Common myeloid progenitor, CD34-positive (primary cell): ENCODE measurements around the gene CLSTN2.

ENCODE experiments used
- CTCF ChIA-PET: fragments of 350-600 bp; sonication (Branson Sonifier 250); formaldehyde crosslinking; loops from one replicate; lab custom pipeline; 2021; ENCODE audit warnings: antibody characterized with exemption; lab: Charles Lee
- POLR2A ChIA-PET: fragments of 350-600 bp; sonication (Branson Sonifier 250); formaldehyde crosslinking; loops from one replicate; lab custom pipeline; 2021; ENCODE audit warnings: antibody characterized with exemption; lab: Charles Lee
- DNase-seq, 3 donors: peaks; one replicate each; pipeline versions ENCODE4 v3.0.0 to v3.0.0-alpha.2; 2013
- H3K27ac ChIP-seq, 2 experiments: 1 replicate in 1 of 2; 2 replicates in 1 of 2; pipeline ENCODE4 v1.7.0; 2013; ENCODE audit warnings: inconsistent platforms in 2 of 2, low read length in 2 of 2, mild to moderate bottlenecking in 2 of 2, low read depth in 1 of 2, moderate library complexity in 1 of 2; ENCODE audit not compliant: severe bottlenecking in 2 of 2, insufficient read depth in 1 of 2, poor library complexity in 1 of 2
- H3K27me3 ChIP-seq, 5 experiments: replicated peaks in 2 of 5; 1 replicate in 3 of 5; 2 replicates in 2 of 5; pipeline versions ENCODE4 v1.6.1 to v1.7.0; 2013; ENCODE audit warnings: low read length in 4 of 5, mild to moderate bottlenecking in 2 of 5, moderate library complexity in 2 of 5, inconsistent platforms in 1 of 5; ENCODE audit not compliant: insufficient read depth in 5 of 5, control insufficient read depth in 4 of 5
- H3K36me3 ChIP-seq, 4 experiments: 1 replicate in 2 of 4; 2 replicates in 2 of 4; pipeline versions ENCODE4 v1.6.1 to v1.7.0; 2013; ENCODE audit warnings: low read length in 3 of 4, control low read depth in 1 of 4, mild to moderate bottlenecking in 1 of 4; ENCODE audit not compliant: control insufficient read depth in 4 of 4, insufficient read depth in 4 of 4
- H3K4me1 ChIP-seq, 4 experiments: 1 replicate in 3 of 4; 2 replicates in 1 of 4; pipeline versions ENCODE4 v1.6.1 to v1.7.1; 2013; ENCODE audit warnings: low read length in 3 of 4, mild to moderate bottlenecking in 3 of 4, control low read depth in 1 of 4, inconsistent platforms in 1 of 4, moderate library complexity in 1 of 4; ENCODE audit not compliant: control insufficient read depth in 4 of 4, insufficient read depth in 4 of 4; ENCODE audit errors: control extremely low read depth in 1 of 4
- H3K4me3 ChIP-seq, 7 experiments: 1 replicate in 4 of 7; 2 replicates in 3 of 7; pipeline versions ENCODE4 v1.5.1 to v1.7.0; 2013; ENCODE audit warnings: mild to moderate bottlenecking in 7 of 7, low read length in 6 of 7, moderate library complexity in 6 of 7, inconsistent platforms in 2 of 7, low read depth in 2 of 7, control low read depth in 1 of 7; ENCODE audit not compliant: insufficient read depth in 4 of 7, control insufficient read depth in 1 of 7; ENCODE audit errors: extremely low read depth in 1 of 7
- H3K9me3 ChIP-seq, 5 experiments: 1 replicate in 4 of 5; 2 replicates in 1 of 5; pipeline versions ENCODE4 v1.6.1 to v1.7.1; 2013; ENCODE audit warnings: low read length in 4 of 5, mild to moderate bottlenecking in 2 of 5, inconsistent platforms in 1 of 5, low read depth in 1 of 5, moderate library complexity in 1 of 5; ENCODE audit not compliant: control insufficient read depth in 4 of 5, insufficient read depth in 2 of 5; ENCODE audit errors: control extremely low read depth in 1 of 5
- WGBS: methylation state at CpG from one replicate; pipeline ENCODE4 v1.1.5; 2013; ENCODE audit not compliant: insufficient coverage; 5-methylcytosine and 5-hydroxymethylcytosine counted together

Gene CLSTN2

DNA sequence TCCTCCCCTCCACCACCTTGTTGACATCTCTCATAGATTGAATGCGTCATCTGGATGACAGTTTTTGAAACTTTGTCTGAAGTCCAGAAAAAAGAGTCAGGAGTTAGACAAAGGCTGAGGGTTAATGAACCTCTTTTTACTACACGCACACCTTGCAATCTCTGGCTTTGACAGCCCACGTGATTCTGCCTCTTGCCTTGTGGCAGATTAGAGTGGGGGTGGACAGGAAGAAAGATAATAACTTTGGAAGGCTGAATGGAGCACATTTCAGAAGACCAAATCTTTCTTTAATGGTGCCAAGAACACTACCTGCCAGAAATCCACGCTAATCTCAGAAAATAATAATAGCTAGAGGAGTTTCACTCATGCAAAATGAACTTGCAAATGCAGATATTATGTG lies 415.0 kb downstream of the CLSTN2 start:
- H3K27me3 ChIP-seq, result peaks cover 0 to 2% (median 0%) of the 10 kb centered on the region in 5 experiments
- peaks cover 0 to 4% (median 2%) of the 10 kb centered on the region in 5 experiments for H3K9me3 ChIP-seq
- no peak overlapping the region for H3K4me3 ChIP-seq
- WGBS, result 86% methylated on average over 1 of the region's 4 CpGs
- no peak for DNase-seq
- H3K27ac ChIP-seq, result no peak overlapping the region
- ChIA-PET POLR2A (no interaction called here), CTCF (no interaction called here)
- H3K4me1 ChIP-seq, result no peaks in the 10 kb centered on the region
- no peaks in the 10 kb centered on the region for H3K36me3 ChIP-seq

GRCh38 chr3:140351466-140351865 lies 416.5 kb downstream of the CLSTN2 start:
- H3K4me3 ChIP-seq, result no peak overlapping the region
- ChIA-PET POLR2A (no interaction called here), CTCF (no interaction called here)
- peaks cover 0 to 4% (median 2%) of the 10 kb centered on the region in 5 experiments for H3K9me3 ChIP-seq
- peaks cover 0 to 2% (median 0%) of the 10 kb centered on the region in 5 experiments for H3K27me3 ChIP-seq
- H3K27ac ChIP-seq, result no peak overlapping the region
- H3K4me1 ChIP-seq, result no peaks in the 10 kb centered on the region
- no peak for DNase-seq
- WGBS, result 40% methylated on average over 1 of the region's 3 CpGs
- H3K36me3 ChIP-seq, result no peaks in the 10 kb centered on the region

GRCh38 chr3:140355481-140355880 lies 420.5 kb downstream of the CLSTN2 start:
- ChIA-PET POLR2A (no interaction called here), CTCF (no interaction called here)
- no peaks in the 10 kb centered on the region for H3K4me1 ChIP-seq
- H3K27ac ChIP-seq, result no peak overlapping the region
- no peak overlapping the region for H3K4me3 ChIP-seq
- H3K36me3 ChIP-seq, result no peaks in the 10 kb centered on the region
- no peak for DNase-seq
- peaks cover 0 to 2% (median 0%) of the 10 kb centered on the region in 5 experiments for H3K27me3 ChIP-seq
- 76% methylated on average over 2 of the region's 3 CpGs for WGBS
- peaks cover 0 to 2% (median 0%) of the 10 kb centered on the region in 5 experiments for H3K9me3 ChIP-seq

- no peak for DNase-seq
- ChIA-PET CTCF (no interaction called here), POLR2A (no interaction called here)
- peaks cover 0 to 3% (median 0%) of the 10 kb centered on the region in 5 experiments for H3K27me3 ChIP-seq
- H3K9me3 ChIP-seq, result no peaks in the 10 kb centered on the region
- H3K27ac ChIP-seq, result no peak overlapping the region
- no peaks in the 10 kb centered on the region for H3K4me1 ChIP-seq
- no peak overlapping the region for H3K4me3 ChIP-seq
- no peaks in the 10 kb centered on the region for H3K36me3 ChIP-seq
- WGBS, result 88% methylated on average over 3 of the region's 3 CpGs
These were observed 423.7 kb downstream of the CLSTN2 start for GRCh38 chr3:140358686-140359085.

DNA sequence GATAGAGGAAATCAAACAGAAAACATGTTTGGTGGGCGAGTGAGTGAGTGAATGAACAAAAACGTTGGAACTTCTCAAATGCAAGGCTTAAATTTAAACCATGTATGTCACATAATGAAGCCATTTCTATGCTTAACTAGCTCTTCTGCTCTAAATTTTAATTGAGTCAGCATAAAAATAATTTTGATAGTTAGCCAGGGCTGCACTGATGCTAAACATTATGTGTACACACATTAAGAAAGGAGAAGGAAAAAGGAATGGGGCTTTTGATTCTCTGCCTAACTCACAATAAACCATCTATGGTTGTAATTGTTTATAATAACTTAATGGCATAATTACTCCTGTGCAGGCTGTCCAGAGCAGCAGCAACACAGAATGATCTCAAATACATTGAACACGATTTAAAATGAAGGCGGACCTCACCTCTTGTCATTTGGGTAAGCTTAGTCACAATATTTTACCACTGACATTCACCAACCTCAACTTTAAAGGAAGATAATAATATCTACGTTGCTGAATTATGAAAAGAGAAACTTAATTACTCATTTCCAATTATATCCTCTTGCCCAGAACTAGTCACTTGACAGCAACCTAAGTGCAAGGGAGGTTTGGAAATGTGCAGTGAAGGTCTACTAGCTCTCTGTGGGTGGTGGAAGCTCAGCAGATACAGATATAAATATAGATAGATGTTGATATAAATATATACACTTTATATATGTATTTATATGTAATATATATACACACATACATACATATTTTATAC lies 424.4 kb downstream of the CLSTN2 start:
- Histone ChIP-seq H3K9me3 (no peaks in the 10 kb centered on the region), H3K36me3 (no peaks in the 10 kb centered on the region), H3K27me3 (peaks cover 0 to 3% (median 0%) of the 10 kb centered on the region in 5 experiments), H3K27ac (no peak overlapping the region), H3K4me1 (no peaks in the 10 kb centered on the region), H3K4me3 (no peak overlapping the region)
- WGBS, result no CpG with 5 or more reads among the region's 5 CpGs
- ChIA-PET CTCF (no interaction called here), POLR2A (no interaction called here)
- DNase-seq, result no peak

GRCh38 chr3:140360332-140360731 lies 425.3 kb downstream of the CLSTN2 start:
- peak in 1 of 3 donors; percentile 1 for DNase-seq
- H3K27me3 ChIP-seq, result peaks cover 0 to 3% (median 0%) of the 10 kb centered on the region in 5 experiments
- no peak overlapping the region for H3K27ac ChIP-seq
- no peaks in the 10 kb centered on the region for H3K4me1 ChIP-seq
- H3K4me3 ChIP-seq, result no peak overlapping the region
- no peaks in the 10 kb centered on the region for H3K9me3 ChIP-seq
- no peaks in the 10 kb centered on the region for H3K36me3 ChIP-seq
- ChIA-PET CTCF (no interaction called here), POLR2A (no interaction called here)
- WGBS, result no CpG with 5 or more reads among the region's 1 CpG

DNA sequence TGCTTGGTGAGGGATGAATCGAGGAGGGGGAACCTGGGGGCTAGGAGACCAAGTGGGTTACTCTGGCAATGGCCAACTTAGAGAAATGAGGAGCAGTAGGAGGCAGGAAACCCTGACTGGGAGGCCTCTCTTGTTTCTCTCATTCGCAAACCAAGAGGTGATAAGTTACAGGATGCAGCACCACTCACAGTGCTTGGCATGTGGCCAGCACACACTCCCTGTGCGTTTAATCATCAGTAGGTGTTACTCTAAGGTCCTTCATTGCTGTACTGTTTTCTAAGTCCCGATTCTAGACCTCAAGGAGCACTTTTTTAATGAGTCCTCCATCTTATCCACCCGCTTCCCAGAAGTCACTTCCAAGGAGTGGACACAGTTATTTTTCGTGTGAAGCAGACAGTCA lies 428.8 kb downstream of the CLSTN2 start:
- Histone ChIP-seq H3K4me3 (no peak overlapping the region), H3K27me3 (peaks cover 0 to 3% (median 0%) of the 10 kb centered on the region in 5 experiments), H3K9me3 (no peaks in the 10 kb centered on the region), H3K36me3 (no peaks in the 10 kb centered on the region), H3K4me1 (no peaks in the 10 kb centered on the region), H3K27ac (no peak overlapping the region)
- peak in 2 of 3 donors; percentile 8 to 21 for DNase-seq
- POLR2A ChIA-PET, result no interaction called here
- 56% methylated on average over 4 of the region's 6 CpGs for WGBS
- CTCF ChIA-PET, result no interaction called here
